Endodermal cell (in vitro differentiated cells): ENCODE results near the gene ZBTB34. TPM values are rescaled to one million over a fixed set of nuclear protein-coding genes. Genes with fewer than 3 reads are reported as not detected.

Source experiments
- DNase-seq: peaks from one replicate; pipeline ENCODE4 v3.0.0-alpha.2; 2017
- H3K27ac ChIP-seq: 2 replicates; pipeline ENCODE4 v1.5.1; 2013; ENCODE audit warnings: mild to moderate bottlenecking, low read depth, low read length, moderate library complexity
- H3K27me3 ChIP-seq: 2 replicates; pipeline ENCODE4 v1.6.1; 2013; ENCODE audit warnings: mild to moderate bottlenecking, low read length, moderate library complexity; ENCODE audit not compliant: insufficient read depth, control insufficient read depth, poor library complexity, severe bottlenecking
- H3K36me3 ChIP-seq: 2 replicates; pipeline ENCODE4 v1.7.0; 2013; ENCODE audit warnings: mild to moderate bottlenecking, low read length, moderate library complexity; ENCODE audit not compliant: control insufficient read depth, insufficient read depth
- H3K4me1 ChIP-seq: one replicate; pipeline ENCODE4 v1.7.0; 2013; ENCODE audit warnings: low read length; ENCODE audit not compliant: control insufficient read depth, insufficient read depth
- H3K4me3 ChIP-seq: 2 replicates; pipeline ENCODE4 v1.5.1; 2013; ENCODE audit warnings: mild to moderate bottlenecking, low read length, moderate library complexity
- H3K9ac ChIP-seq: 2 replicates; pipeline ENCODE4 v1.6.1; 2013; ENCODE audit warnings: mild to moderate bottlenecking, low read length, moderate library complexity; ENCODE audit not compliant: poor library complexity, severe bottlenecking; ENCODE audit errors: extremely low read depth
- H3K9me3 ChIP-seq: 2 replicates; pipeline ENCODE4 v1.6.1; 2013; ENCODE audit warnings: mild to moderate bottlenecking, low read length, moderate library complexity; ENCODE audit not compliant: control insufficient read depth
- H3K27ac Mint-ChIP-seq: 2 replicates; pipeline ENCODE4 v1.8.0; 2020; ENCODE audit warnings: mixed read lengths
- H3K27me3 Mint-ChIP-seq: 2 replicates; pipeline ENCODE4 v1.8.0; 2021; ENCODE audit warnings: mild to moderate bottlenecking, mixed read lengths; ENCODE audit not compliant: insufficient read depth
- H3K36me3 Mint-ChIP-seq: 2 replicates; pipeline ENCODE4 v1.8.0; 2020; ENCODE audit warnings: low read depth, mixed read lengths
- H3K4me1 Mint-ChIP-seq: 2 replicates; pipeline ENCODE4 v1.8.0; 2020; ENCODE audit warnings: mixed read lengths
- H3K4me3 Mint-ChIP-seq: 2 replicates; pipeline ENCODE4 v1.8.0; 2020; ENCODE audit warnings: mild to moderate bottlenecking, moderate library complexity, mixed read lengths
- H3K9me3 Mint-ChIP-seq: 2 replicates; pipeline ENCODE4 v1.8.0; 2020; ENCODE audit warnings: mild to moderate bottlenecking, mixed read lengths
- CTCF ChIP-seq: fragments of 200-600 bp; sonication (generic); conservative IDR thresholded peaks from 2 replicates; pipeline ENCODE4 v1.5.0; 2021; ENCODE audit warnings: antibody characterized with exemption, mild to moderate bottlenecking
- WGBS, 2 experiments: methylation state at CpG; one replicate each; pipeline versions ENCODE4 v1.1.5 to v1.1.7; 2013; ENCODE audit warnings: missing lambda C conversion rate in 2 of 2, mixed read lengths in 1 of 2; ENCODE audit not compliant: insufficient coverage in 1 of 2, insufficient read length in 1 of 2; 5-methylcytosine and 5-hydroxymethylcytosine counted together
- total RNA-seq, 2 donors: library from RNA; stranded (reverse); fragmentation: NEBNext Ultra II Directional in 1 of 2; extraction: Animal tissue kit (Norgen Biotek cat#: 25700) in 1 of 2; gene quantifications; 2 replicates in 1 of 2; 3 replicates in 1 of 2; pipeline ENCODE4 v1.2.1, GENCODE V29; 2021

The ZBTB34 gene
- total RNA-seq, 2 donors from 2014 or later: 19.7 to 24.9 TPM

- H3K9ac ChIP-seq: no peak overlapping the region
- TF ChIP-seq CTCF: no peak
- no peaks in the 10 kb centered on the region for H3K4me1 ChIP-seq
- no peaks in the 10 kb centered on the region for H3K27me3 ChIP-seq
- H3K27ac Mint-ChIP-seq: no peak overlapping the region
- H3K9me3 ChIP-seq: no peaks in the 10 kb centered on the region
- H3K27ac ChIP-seq: no peak overlapping the region
- peaks cover 22% of the 10 kb centered on the region for H3K36me3 Mint-ChIP-seq
- H3K27me3 Mint-ChIP-seq: no peaks in the 10 kb centered on the region
- peaks cover 9% of the 10 kb centered on the region for H3K4me1 Mint-ChIP-seq
- H3K4me3 Mint-ChIP-seq: no peak overlapping the region
- WGBS, 2 experiments: 92 to 93% methylated on average over 7 to 8 of the region's 9 CpGs
- peaks cover 3% of the 10 kb centered on the region for H3K9me3 Mint-ChIP-seq
- DNase-seq: no peak
- H3K4me3 ChIP-seq: no peak overlapping the region
- H3K36me3 ChIP-seq: peaks cover 9% of the 10 kb centered on the region
These were observed 14.3 kb downstream of the ZBTB34 start for GRCh38 chr9:126874546-126875314.

DNA sequence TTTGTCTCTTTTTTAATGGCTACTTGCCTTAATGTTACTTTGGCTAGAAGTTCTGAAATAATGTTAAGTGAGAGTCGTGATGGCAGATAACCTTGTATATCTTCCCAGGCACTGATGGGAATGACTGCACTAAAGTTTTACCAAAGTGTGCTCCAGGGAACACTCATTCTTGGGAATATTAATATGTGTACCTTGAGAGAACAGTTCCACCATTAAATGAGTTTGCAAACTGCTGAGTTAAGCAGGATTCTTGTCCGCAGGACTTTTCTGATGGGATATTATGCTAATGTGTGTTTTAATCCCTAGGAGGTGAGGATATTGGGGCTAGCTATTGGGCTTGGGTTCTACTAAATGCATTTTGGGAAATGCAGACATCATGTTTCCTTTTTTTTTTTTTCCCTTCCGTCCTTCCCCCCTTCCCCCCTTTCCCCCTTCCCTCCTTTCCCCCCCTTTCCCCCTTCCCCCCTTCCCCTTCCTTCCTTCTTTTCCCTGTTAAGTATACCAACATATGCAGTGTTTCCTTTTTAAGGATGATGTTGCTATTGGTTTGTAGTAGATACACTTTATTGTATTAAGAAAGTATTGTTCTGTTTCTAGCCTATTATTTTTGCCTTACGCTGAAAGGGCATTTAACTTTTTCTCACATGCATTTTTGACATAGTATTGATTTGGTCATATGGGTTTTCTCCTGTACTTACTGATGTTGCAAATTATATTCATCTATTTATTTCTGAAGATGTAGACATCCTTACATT is 15.5 kb downstream of the ZBTB34 start:
- Histone ChIP-seq H3K27me3 (no peaks in the 10 kb centered on the region), H3K4me1 (no peaks in the 10 kb centered on the region), H3K9ac (no peak overlapping the region), H3K9me3 (no peaks in the 10 kb centered on the region), H3K4me3 (no peak overlapping the region), H3K36me3 (peaks cover 19% of the 10 kb centered on the region), H3K27ac (no peak overlapping the region)
- 97 to 100% methylated on average over 1 to 3 of the region's 4 CpGs for WGBS, 2 experiments
- Mint-ChIP-seq H3K9me3 (peaks cover 3% of the 10 kb centered on the region), H3K4me3 (no peak overlapping the region), H3K27me3 (no peaks in the 10 kb centered on the region), H3K4me1 (peaks cover 9% of the 10 kb centered on the region), H3K36me3 (peaks cover 29% of the 10 kb centered on the region), H3K27ac (no peak overlapping the region)
- no peak for DNase-seq
- no peak for TF ChIP-seq CTCF

DNA sequence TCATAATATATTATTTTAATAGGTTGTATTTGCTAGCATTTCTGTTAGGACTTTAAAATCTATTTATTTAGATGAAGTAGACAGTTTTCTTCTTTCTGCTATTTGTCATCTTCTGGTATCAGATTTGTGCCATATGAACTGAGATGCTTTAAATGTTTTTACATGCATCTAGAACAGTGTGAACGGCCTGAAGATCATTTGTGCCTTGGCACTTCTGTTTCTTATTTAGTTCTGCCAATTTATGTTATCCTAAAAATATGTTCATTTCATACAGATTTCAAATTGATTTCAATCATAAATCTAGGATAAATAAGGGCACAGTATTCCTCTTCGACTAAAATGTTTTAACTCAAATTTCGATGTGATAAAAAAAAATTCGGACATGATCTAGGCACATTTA is 16.1 kb downstream of the ZBTB34 start:
- H3K9ac ChIP-seq: no peak overlapping the region
- H3K4me3 Mint-ChIP-seq: no peak overlapping the region
- H3K27ac ChIP-seq: no peak overlapping the region
- no peak for TF ChIP-seq CTCF
- no peaks in the 10 kb centered on the region for H3K27me3 ChIP-seq
- peaks cover 3% of the 10 kb centered on the region for H3K9me3 Mint-ChIP-seq
- H3K9me3 ChIP-seq: no peaks in the 10 kb centered on the region
- 90 to 96% methylated on average over 3 to 4 of the region's 4 CpGs for WGBS, 2 experiments
- no peak for DNase-seq
- H3K27me3 Mint-ChIP-seq: no peaks in the 10 kb centered on the region
- peaks cover 9% of the 10 kb centered on the region for H3K4me1 Mint-ChIP-seq
- H3K4me3 ChIP-seq: no peak overlapping the region
- no peaks in the 10 kb centered on the region for H3K4me1 ChIP-seq
- no peak overlapping the region for H3K27ac Mint-ChIP-seq
- H3K36me3 Mint-ChIP-seq: peaks cover 31% of the 10 kb centered on the region
- H3K36me3 ChIP-seq: peaks cover 21% of the 10 kb centered on the region
